ENCODE measurements around the gene OR6C3.
"Not testable (repeated sequence)": the region's sequence is repeated elsewhere in the genome, so short reads cannot be mapped to it uniquely, and the experiment has no call there.

OR6C3 gene

DNA sequence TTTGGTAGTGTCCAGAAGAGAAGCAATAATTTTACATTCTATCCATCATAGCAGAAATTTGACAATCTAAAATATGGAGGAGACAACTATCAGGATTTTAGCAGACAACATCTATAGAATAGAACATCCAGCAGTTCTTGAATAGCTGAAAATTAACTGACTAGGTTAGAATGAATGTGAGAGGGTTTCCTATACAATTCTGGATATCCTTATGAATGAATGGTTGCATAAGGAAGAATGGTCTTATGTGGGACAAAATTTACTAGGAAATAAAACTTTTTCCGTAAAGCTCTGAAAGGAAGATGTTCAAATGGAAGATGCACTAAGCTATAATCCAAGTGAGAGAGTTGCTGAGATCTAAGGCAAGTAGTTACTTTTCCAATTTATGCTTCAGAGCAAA is at the start of gene OR6C3:
OR6C3 (plus strand) TSS at position 301 of the 400 bp plus-strand sequence. CDS start 955 bp downstream, outside the sequence.
- no peak for FAIRE-seq

DNA sequence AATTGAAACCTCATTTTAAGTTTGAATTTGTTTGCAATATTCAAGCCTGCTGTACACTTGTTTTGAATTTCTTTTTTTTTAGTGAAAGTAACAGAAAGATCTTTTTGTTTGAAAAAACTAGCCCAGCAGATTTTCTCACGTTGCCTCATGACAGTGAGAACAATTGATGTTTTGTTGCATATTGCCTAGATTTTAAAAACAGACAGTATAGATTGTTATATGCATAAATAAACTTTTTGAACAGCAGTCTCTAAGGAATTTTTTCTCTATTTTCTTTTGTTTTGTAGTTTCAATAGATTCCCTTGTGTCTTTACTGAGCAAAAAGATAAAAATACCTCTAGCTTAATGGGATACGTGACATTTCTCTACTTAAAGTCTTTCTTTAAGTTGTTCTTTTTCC is 49.6 kb upstream of the OR6C3 start:
- FAIRE-seq: no peak

GRCh38 chr12:55289999-55290398 is 40.5 kb upstream of the OR6C3 start:
- FAIRE-seq: no peak

GRCh38 chr12:55296469-55296868 is 34.1 kb upstream of the OR6C3 start, which contains the start of gene OR6C6:
OR6C6 (minus strand) TSS chr12:55296569; CDS start chr12:55295232, 1,337 bp downstream.
- no peak for FAIRE-seq

- FAIRE-seq: no peak
Measured at GRCh38 chr12:55314043-55314442, 16.5 kb upstream of the OR6C3 start, which contains the start of gene OR6C1. OR6C1 (plus strand) TSS chr12:55314343; CDS start chr12:55320600, 6,257 bp downstream.

GRCh38 chr12:55320201-55320600 is 10.3 kb upstream of the OR6C3 start:
- FAIRE-seq: no peak

- FAIRE-seq: not testable (repeated sequence)
Measured at GRCh38 chr12:55325801-55326200, 4.7 kb upstream of the OR6C3 start.

GRCh38 chr12:55336002-55336401 is 5.5 kb downstream of the OR6C3 start:
- FAIRE-seq: no peak

DNA sequence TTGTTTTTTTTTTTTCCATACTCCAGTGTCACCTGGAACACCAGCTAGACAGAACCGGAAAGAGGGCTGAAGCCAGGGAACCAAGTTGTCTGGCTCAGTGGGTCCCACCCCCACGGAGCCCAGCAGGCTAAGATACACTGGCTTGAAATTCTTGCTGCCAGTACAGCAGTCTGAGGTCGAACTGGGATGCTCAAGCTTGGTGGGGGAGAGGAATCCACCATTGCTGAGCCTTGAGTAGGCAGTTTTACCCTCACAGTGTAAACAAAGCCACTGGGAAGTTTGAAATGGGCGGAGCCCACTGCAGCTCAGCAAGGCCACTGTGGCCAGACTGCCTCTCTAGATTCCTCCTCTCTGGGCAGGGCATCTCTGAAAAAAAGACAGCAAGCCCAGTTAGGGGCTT is 24.8 kb downstream of the OR6C3 start:
- not testable (repeated sequence) for FAIRE-seq

DNA sequence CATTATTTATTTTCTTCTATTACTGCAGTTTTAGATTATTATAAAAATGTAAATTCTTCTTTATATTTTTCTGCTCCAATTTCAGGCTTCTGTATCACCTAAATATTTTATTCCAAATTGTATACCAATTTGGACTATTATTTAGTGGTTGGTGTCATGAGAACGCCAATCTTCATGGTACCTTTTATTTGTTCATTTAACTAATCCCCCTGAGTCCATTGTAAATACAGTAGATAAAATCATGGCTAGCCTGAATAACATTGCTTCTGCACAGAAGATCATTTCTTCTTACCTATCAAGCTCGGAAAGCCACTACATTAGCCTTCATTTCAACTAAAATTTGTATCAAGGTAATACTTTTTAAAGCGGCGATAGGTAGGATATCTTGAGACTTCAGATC is 32.1 kb downstream of the OR6C3 start, which contains the start of gene OR6C75:
OR6C75 (plus strand) TSS at position 301 of the 400 bp plus-strand sequence. CDS start 2,136 bp downstream, outside the sequence.
- FAIRE-seq: no peak

DNA sequence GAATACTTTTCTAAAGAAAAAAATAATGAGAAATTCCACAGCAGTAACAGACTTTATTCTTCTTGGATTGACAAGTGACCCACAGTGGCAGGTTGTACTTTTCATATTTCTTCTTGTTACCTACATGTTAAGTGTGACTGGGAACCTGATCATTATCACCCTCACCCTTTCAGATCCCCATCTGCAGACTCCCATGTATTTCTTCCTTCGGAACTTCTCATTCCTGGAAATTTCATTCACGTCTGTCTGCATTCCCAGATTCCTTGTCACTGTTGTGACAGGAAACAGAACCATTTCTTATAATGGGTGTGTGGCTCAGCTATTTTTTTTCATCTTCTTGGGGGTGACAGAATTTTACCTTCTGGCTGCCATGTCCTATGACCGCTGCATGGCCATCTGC is 34.5 kb downstream of the OR6C3 start:
- FAIRE-seq: no peak

DNA sequence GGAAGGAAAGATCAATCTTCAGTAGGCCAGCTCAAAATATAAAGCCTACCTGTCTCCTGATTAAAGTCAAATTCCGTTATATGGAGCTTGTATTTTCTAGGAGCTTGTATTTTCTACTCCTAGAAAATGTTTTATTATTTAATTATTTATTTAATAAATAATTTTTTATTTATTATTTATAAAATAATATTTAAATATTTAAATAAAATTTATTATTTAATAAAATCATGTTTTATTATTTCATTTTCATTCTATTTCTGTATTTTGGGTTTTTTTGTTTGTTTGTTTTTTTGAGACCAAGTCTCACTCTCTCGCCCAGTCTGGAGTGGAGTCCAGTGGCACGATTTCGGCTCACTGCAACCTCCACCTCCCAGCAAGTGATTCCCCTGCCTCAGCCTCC is 42.0 kb downstream of the OR6C3 start:
- FAIRE-seq: no peak

Data from endometrium (tissue), 2 donors.